HG03103 (cell line): ENCODE results near the gene TBL2.
"Not testable (repeated sequence)": the region's sequence is repeated elsewhere in the genome, so short reads cannot be mapped to it uniquely, and the experiment has no call there.

Experiments used
- ATAC-seq: cut with Tn5 transposase; IDR thresholded peaks from one replicate; pipeline ENCODE4 v1.9.1; 2021; ENCODE audit warnings: low read depth; ENCODE audit not compliant: unreplicated experiment

The TBL2 gene

GRCh38 chr7:73570977-73571376, 7.4 kb downstream of the TBL2 start:
- no peak for ATAC-seq

- ATAC-seq = no peak
Observed at GRCh38 chr7:73570521-73570920, 7.9 kb downstream of the TBL2 start.

- no peak for ATAC-seq
Observed at GRCh38 chr7:73569042-73569608, 9.3 kb downstream of the TBL2 start.

- no peak for ATAC-seq
Observed at GRCh38 chr7:73567846-73568685, 10.3 kb downstream of the TBL2 start.

- no peak for ATAC-seq
Observed at GRCh38 chr7:73567140-73567539, 11.2 kb downstream of the TBL2 start.

- not testable (repeated sequence) for ATAC-seq
Observed at GRCh38 chr7:73566431-73566830, 11.9 kb downstream of the TBL2 start.

- no peak for ATAC-seq
Observed at GRCh38 chr7:73565675-73566340, 12.6 kb downstream of the TBL2 start.

GRCh38 chr7:73560109-73560835, 18.1 kb downstream of the TBL2 start:
- no peak for ATAC-seq

- peak; percentile 40 for ATAC-seq
Observed at GRCh38 chr7:73557397-73558257, 20.8 kb downstream of the TBL2 start, which contains the start of gene BCL7B. TSS of gene BCL7B (minus strand) at chr7:73557690. CDS start at chr7:73557578, 112 bp downstream.

GRCh38 chr7:73557108-73557396, 21.3 kb downstream of the TBL2 start:
- peak; percentile 82 for ATAC-seq

GRCh38 chr7:73556208-73557107, 21.9 kb downstream of the TBL2 start:
- ATAC-seq = no peak

- no peak for ATAC-seq
Observed at GRCh38 chr7:73555411-73555982, 22.9 kb downstream of the TBL2 start.

GRCh38 chr7:73550093-73550492, 28.3 kb downstream of the TBL2 start:
- not testable (repeated sequence) for ATAC-seq

GRCh38 chr7:73549176-73549575, 29.2 kb downstream of the TBL2 start:
- ATAC-seq = no peak

- no peak for ATAC-seq
Observed at GRCh38 chr7:73547841-73548240, 30.5 kb downstream of the TBL2 start.

- no peak for ATAC-seq
Observed at GRCh38 chr7:73544678-73545077, 33.7 kb downstream of the TBL2 start.

- no peak for ATAC-seq
Observed at GRCh38 chr7:73541722-73542121, 36.7 kb downstream of the TBL2 start.

GRCh38 chr7:73539709-73540108, 38.7 kb downstream of the TBL2 start:
- ATAC-seq = no peak

- not testable (repeated sequence) for ATAC-seq
Observed at GRCh38 chr7:73538510-73538909, 39.9 kb downstream of the TBL2 start.
